Aorta (tissue), 5 donors: Measurements from ENCODE around the gene MX2. TPM values are rescaled to one million over a fixed set of nuclear protein-coding genes. Genes with fewer than 3 reads are reported as not detected.

Source experiments
- ATAC-seq: fragments of 200-7000 bp; cut with Tn5 transposase; one replicate; pipeline ENCODE4 v1.9.1; 2022; ENCODE audit warnings: moderate library complexity; ENCODE audit not compliant: low FRiP score
- DNase-seq, 2 donors: peaks; one replicate each; pipeline ENCODE4 v3.0.0-alpha.2; 2020
- H3K27ac ChIP-seq, 2 donors: one replicate each; pipeline ENCODE4 v1.5.1; 2013; ENCODE audit warnings: low read length in 2 of 2, mild to moderate bottlenecking in 2 of 2, moderate library complexity in 2 of 2, control low read depth in 1 of 2, inconsistent platforms in 1 of 2, low read depth in 1 of 2
- H3K27me3 ChIP-seq, 2 donors: one replicate each; pipeline ENCODE4 v1.6.1; 2013; ENCODE audit warnings: control low read depth in 1 of 2, low read length in 1 of 2, mild to moderate bottlenecking in 1 of 2, moderate library complexity in 1 of 2; ENCODE audit not compliant: insufficient read depth in 2 of 2, control insufficient read depth in 1 of 2
- H3K36me3 ChIP-seq, 2 donors: one replicate each; pipeline ENCODE4 v1.6.1; 2013; ENCODE audit warnings: control low read depth in 1 of 2, low read length in 1 of 2, mild to moderate bottlenecking in 1 of 2; ENCODE audit not compliant: insufficient read depth in 2 of 2, control insufficient read depth in 1 of 2
- H3K4me1 ChIP-seq, 2 donors: one replicate each; pipeline ENCODE4 v1.6.1; 2013; ENCODE audit warnings: low read length in 2 of 2, control low read depth in 1 of 2, mild to moderate bottlenecking in 1 of 2, moderate library complexity in 1 of 2; ENCODE audit not compliant: insufficient read depth in 2 of 2, control insufficient read depth in 1 of 2
- H3K4me3 ChIP-seq, 2 donors: one replicate each; pipeline ENCODE4 v1.5.1; 2013; ENCODE audit warnings: low read length in 2 of 2, control low read depth in 1 of 2, mild to moderate bottlenecking in 1 of 2
- H3K9me3 ChIP-seq: one replicate; pipeline ENCODE4 v1.6.1; 2013; ENCODE audit warnings: mild to moderate bottlenecking, low read length; ENCODE audit not compliant: control insufficient read depth
- WGBS, 2 donors: extraction: QIAGEN DNeasy Blood & Tissue Kit; methylation state at CpG; one replicate each; pipeline ENCODE4 v1.1.7; 2013; 5-methylcytosine and 5-hydroxymethylcytosine counted together
- intact Hi-C, 2 donors: fragments of 100-400 bp; cut with DNase I; formaldehyde crosslinking; loops; one replicate each; pipeline versions ENCODE4 v1.14.2 to v1.15.0; 2022
- polyA plus RNA-seq, 2 donors: library from polyadenylated mRNA; stranded (reverse); fragments of 200-250 nt; gene quantifications; one replicate each; pipeline ENCODE4 v1.2.3, GENCODE V29; 2013
- total RNA-seq, 2 donors: library from RNA; stranded (reverse); fragmentation: NEBNext Ultra II Directional; extraction: Animal tissue kit (Norgen Biotek cat#: 25700); gene quantifications; one replicate each; pipeline ENCODE4 v1.2.1, GENCODE V29; 2021
- donor health status: healthy with polysubstance abuse.
- donor health status: Bipolar disorder and iron deficiency.
- donor health status: DM: no; HTN: no; CAD: no.
- donor health status: DM: no; HTN: no; CAD: no.
- donor health status: DM: yes; HTN: yes; CAD: no.

MX2 gene
- total and polyA plus RNA-seq, 4 donors = 0.69 to 21.8 (median 12.5) TPM

DNA sequence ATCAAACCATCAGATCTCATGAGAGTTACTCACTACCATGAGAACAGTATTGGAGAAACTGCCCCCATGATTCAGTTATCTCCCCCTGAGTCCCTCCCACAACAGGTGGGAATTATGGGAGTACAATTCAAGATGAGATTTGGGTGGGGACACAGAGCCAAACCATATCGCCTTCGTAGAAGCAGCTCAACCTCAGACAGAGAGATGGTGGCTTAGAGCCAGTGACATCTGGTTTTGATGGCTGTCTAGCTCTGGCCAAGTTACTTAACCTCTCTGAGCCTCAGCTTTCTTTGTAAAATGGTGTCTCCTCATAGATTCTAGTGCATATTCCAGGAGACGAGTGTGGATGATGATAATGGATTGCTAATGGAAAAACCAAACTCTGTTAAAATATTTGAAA, 91.4 kb downstream of the MX2 start:
- H3K4me1 ChIP-seq = no peaks in the 10 kb centered on the region
- ATAC-seq = no peak
- 83 to 88% methylated on average over 3 of the region's 3 CpGs for WGBS, 2 donors
- no peak overlapping the region for H3K4me3 ChIP-seq
- no peaks in the 10 kb centered on the region for H3K27me3 ChIP-seq
- intact Hi-C loops = no loop called here
- H3K9me3 ChIP-seq = no peaks in the 10 kb centered on the region
- H3K36me3 ChIP-seq = peaks cover 3 to 5% of the 10 kb centered on the region in 2 donors
- H3K27ac ChIP-seq = no peak overlapping the region
- DNase-seq = no peak

DNA sequence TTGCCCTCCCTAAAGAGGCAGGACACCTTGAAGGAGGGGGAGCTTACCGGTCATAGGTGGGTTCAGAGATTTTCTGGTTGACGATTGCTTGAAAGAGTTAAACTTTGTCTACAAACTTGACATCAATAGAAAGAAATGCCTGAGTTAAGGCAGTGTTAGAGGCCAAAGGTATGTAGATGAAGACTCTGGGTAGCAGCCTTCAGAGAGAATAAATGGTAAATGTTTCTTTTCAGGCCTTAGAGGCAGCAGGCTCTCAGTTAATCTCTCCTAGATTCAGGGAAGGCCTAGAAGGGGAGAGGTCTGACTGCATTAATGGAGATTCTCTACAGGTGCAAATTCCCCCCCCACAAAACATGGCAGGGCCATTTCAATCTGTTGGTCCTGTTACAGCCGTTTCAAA, 91.9 kb downstream of the MX2 start:
- 56 to 57% methylated on average over 3 of the region's 3 CpGs for WGBS, 2 donors
- no peaks in the 10 kb centered on the region for H3K27me3 ChIP-seq
- no peaks in the 10 kb centered on the region for H3K4me1 ChIP-seq
- H3K36me3 ChIP-seq = peaks cover 3 to 5% of the 10 kb centered on the region in 2 donors
- no peak overlapping the region for H3K27ac ChIP-seq
- H3K9me3 ChIP-seq = no peaks in the 10 kb centered on the region
- no peak overlapping the region for H3K4me3 ChIP-seq
- DNase-seq (no peak), ATAC-seq (no peak)
- intact Hi-C loops = no loop called here

DNA sequence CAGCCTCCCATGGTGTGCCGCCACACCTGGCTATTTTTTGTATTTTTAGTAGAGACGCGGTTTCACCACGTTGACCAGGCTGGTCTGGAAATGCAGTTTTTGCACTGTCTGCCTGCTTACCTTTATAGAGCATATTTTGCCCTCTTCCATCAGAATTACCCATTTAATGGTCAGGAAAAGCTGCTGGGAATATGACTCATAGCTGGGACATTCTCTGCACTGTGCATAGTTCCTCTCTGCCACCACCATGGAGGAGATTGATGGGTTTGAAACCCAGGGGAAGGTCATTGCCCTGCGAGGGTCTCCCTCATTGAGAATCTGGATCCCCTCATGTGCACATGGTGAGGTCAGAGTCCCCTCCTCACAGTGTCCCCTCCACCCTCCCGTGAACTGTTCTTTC, 96.3 kb downstream of the MX2 start:
- Histone ChIP-seq H3K36me3 (no peaks in the 10 kb centered on the region), H3K4me3 (no peak overlapping the region), H3K27me3 (no peaks in the 10 kb centered on the region), H3K27ac (no peak overlapping the region), H3K9me3 (no peaks in the 10 kb centered on the region), H3K4me1 (no peaks in the 10 kb centered on the region)
- intact Hi-C loops = no loop called here
- ATAC-seq (no peak), DNase-seq (no peak)
- 85 to 87% methylated on average over 6 of the region's 6 CpGs for WGBS, 2 donors

DNA sequence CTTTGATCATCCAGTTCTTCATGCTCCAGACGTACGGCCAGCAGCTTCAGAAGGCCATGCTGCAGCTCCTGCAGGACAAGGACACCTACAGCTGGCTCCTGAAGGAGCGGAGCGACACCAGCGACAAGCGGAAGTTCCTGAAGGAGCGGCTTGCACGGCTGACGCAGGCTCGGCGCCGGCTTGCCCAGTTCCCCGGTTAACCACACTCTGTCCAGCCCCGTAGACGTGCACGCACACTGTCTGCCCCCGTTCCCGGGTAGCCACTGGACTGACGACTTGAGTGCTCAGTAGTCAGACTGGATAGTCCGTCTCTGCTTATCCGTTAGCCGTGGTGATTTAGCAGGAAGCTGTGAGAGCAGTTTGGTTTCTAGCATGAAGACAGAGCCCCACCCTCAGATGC, 96.7 kb downstream of the MX2 start:
- no peak overlapping the region for H3K4me3 ChIP-seq
- 92 to 94% methylated on average over 22 of the region's 22 CpGs for WGBS, 2 donors
- DNase-seq = no peak
- H3K4me1 ChIP-seq = no peaks in the 10 kb centered on the region
- ATAC-seq = no peak
- intact Hi-C loops = no loop called here
- H3K27me3 ChIP-seq = no peaks in the 10 kb centered on the region
- no peaks in the 10 kb centered on the region for H3K9me3 ChIP-seq
- no peak overlapping the region for H3K27ac ChIP-seq
- H3K36me3 ChIP-seq = no peaks in the 10 kb centered on the region

Other genes starting within 250 kb of the MX2 start
- gene BACE2, start 193.9 kb upstream of the MX2 start, total RNA-seq = 100 to 1,000 TPM in 1 of 2 donors, 10 to 100 TPM in 1; 80.4 to 151 TPM
- gene BACE2, start 193.9 kb upstream of the MX2 start, polyA plus RNA-seq = 10 to 100 TPM; 26.2 to 53.3 TPM
- 1 to 10 TPM; 2.1 to 3.1 TPM for gene FAM3B, start 45.2 kb upstream of the MX2 start, total RNA-seq
- 10 to 100 TPM in 1 of 2 donors, under 1 TPM in 1; 0.90 to 28.5 TPM for gene FAM3B, start 45.2 kb upstream of the MX2 start, polyA plus RNA-seq
- gene MX1, start 64.2 kb downstream of the MX2 start, total RNA-seq = 10 to 100 TPM; 41.0 to 58.1 TPM
- 10 to 100 TPM; 16.9 to 24.9 TPM for gene MX1, start 64.2 kb downstream of the MX2 start, polyA plus RNA-seq
- gene TMPRSS2, start 146.1 kb downstream of the MX2 start, total RNA-seq = not detected
- 10 to 100 TPM in 1 of 2 donors, under 1 TPM in 1; 0.10 to 10.4 TPM for gene TMPRSS2, start 146.1 kb downstream of the MX2 start, polyA plus RNA-seq